ENCODE results near the gene PCDHB16.
"Not testable (repeated sequence)": the region's sequence is repeated elsewhere in the genome, so short reads cannot be mapped to it uniquely, and the experiment has no call there.

Gene PCDHB16

DNA sequence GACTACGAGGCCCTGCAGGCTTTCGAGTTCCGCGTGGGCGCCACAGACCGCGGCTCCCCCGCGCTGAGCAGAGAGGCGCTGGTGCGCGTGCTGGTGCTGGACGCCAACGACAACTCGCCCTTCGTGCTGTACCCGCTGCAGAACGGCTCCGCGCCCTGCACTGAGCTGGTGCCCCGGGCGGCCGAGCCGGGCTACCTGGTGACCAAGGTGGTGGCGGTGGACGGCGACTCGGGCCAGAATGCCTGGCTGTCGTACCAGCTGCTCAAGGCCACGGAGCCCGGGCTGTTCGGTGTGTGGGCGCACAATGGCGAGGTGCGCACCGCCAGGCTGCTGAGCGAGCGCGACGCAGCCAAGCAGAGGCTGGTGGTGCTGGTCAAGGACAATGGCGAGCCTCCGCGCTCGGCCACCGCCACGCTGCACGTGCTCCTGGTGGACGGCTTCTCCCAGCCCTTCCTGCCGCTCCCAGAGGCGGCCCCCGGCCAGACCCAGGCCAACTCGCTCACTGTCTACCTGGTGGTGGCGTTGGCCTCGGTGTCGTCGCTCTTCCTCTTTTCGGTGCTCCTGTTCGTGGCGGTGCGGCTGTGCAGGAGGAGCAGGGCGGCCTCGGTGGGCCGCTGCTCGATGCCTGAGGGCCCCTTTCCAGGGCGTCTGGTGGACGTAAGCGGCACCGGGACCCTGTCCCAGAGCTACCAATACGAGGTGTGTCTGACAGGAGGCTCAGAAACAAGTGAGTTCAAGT lies 2.1 kb downstream of the PCDHB16 start:
- not testable (repeated sequence) for DNase-seq

- DNase-seq, result no peak
Measured at GRCh38 chr5:141186897-141187512, 4.8 kb downstream of the PCDHB16 start, which contains the start of gene PCDHB9. TSS of gene PCDHB9 (plus strand) at chr5:141187161. CDS start at chr5:141187319, 158 bp downstream.

GRCh38 chr5:141188682-141189081 lies 6.5 kb downstream of the PCDHB16 start:
- DNase-seq, result not testable (repeated sequence)

- not testable (repeated sequence) for DNase-seq
Measured at GRCh38 chr5:141189131-141189530, 6.9 kb downstream of the PCDHB16 start.

- peak; percentile 17 for DNase-seq
Measured at GRCh38 chr5:141192110-141192725, 10.0 kb downstream of the PCDHB16 start, which contains the start of gene PCDHB10. TSS of gene PCDHB10 (plus strand) at chr5:141192353. CDS start at chr5:141192553, 200 bp downstream.

- DNase-seq, result not testable (repeated sequence)
Measured at GRCh38 chr5:141194332-141194731, 12.1 kb downstream of the PCDHB16 start.

- DNase-seq, result no peak
Measured at GRCh38 chr5:141196363-141196762, 14.2 kb downstream of the PCDHB16 start.

- DNase-seq, result no peak
Measured at GRCh38 chr5:141199359-141200235, 17.4 kb downstream of the PCDHB16 start, which contains the start of gene PCDHB11. TSS of gene PCDHB11 (plus strand) at chr5:141199627. CDS start at chr5:141199775, 148 bp downstream.

- not testable (repeated sequence) for DNase-seq
Measured at GRCh38 chr5:141201126-141201525, 18.9 kb downstream of the PCDHB16 start.

DNA sequence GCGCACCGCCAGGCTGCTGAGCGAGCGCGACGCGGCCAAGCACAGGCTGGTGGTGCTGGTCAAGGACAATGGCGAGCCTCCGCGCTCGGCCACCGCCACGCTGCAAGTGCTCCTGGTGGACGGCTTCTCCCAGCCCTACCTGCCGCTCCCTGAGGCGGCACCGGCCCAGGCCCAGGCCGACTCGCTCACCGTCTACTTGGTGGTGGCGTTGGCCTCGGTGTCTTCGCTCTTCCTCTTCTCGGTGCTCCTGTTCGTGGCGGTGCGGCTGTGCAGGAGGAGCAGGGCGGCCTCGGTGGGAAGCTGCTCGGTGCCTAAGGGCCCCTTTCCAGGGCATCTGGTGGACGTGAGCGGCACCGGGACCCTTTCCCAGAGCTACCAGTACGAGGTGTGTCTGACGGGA lies 19.5 kb downstream of the PCDHB16 start:
- DNase-seq, result not testable (repeated sequence)

DNA sequence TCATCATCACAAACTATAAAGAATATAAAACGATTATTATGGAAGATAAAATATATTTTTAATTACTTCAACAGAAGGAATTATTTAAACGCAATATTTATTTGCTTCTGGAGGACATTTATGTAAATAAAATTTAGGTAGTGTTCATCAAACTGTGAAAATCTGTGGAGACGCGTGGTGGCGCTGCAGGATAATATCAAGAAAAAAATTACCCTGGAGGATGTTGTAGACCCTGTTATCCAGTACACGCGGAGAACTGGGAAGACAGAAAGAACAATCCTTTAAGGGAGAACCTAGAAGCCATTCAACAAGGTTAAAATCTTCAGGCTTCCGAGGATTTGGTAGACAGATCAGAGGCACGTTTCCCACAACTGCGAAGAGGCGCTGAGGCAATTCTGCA lies 26.3 kb downstream of the PCDHB16 start, which contains the start of gene PCDHB12:
Gene PCDHB12 (plus strand): TSS at position 242 of the 400 bp plus-strand sequence. CDS start 189 bp downstream, outside the sequence.
- no peak for DNase-seq

- DNase-seq, result not testable (repeated sequence)
Measured at GRCh38 chr5:141210281-141210680, 28.1 kb downstream of the PCDHB16 start.

DNA sequence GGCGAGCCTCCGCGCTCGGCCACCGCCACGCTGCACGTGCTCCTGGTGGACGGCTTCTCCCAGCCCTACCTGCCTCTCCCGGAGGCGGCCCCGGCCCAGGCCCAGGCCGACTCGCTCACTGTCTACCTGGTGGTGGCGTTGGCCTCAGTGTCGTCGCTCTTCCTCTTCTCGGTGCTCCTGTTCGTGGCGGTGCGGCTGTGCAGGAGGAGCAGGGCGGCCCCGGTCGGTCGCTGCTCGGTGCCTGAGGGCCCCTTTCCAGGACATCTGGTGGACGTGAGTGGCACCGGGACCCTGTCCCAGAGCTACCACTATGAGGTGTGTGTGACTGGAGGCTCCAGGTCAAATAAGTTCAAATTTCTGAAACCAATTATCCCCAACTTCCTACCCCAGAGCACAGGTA lies 28.7 kb downstream of the PCDHB16 start:
- DNase-seq, result not testable (repeated sequence)

- peak; percentile 10 for DNase-seq
Measured at GRCh38 chr5:141213656-141214339, 31.6 kb downstream of the PCDHB16 start, which contains the start of gene PCDHB13. TSS of gene PCDHB13 (plus strand) at chr5:141213919. CDS start at chr5:141214124, 205 bp downstream.

DNA sequence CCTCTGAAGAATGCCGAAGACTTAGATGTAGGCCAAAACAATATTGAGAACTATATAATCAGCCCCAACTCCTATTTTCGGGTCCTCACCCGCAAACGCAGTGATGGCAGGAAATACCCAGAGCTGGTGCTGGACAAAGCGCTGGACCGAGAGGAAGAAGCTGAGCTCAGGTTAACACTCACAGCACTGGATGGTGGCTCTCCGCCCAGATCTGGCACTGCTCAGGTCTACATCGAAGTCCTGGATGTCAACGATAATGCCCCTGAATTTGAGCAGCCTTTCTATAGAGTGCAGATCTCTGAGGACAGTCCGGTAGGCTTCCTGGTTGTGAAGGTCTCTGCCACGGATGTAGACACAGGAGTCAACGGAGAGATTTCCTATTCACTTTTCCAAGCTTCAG lies 32.4 kb downstream of the PCDHB16 start:
- not testable (repeated sequence) for DNase-seq

DNA sequence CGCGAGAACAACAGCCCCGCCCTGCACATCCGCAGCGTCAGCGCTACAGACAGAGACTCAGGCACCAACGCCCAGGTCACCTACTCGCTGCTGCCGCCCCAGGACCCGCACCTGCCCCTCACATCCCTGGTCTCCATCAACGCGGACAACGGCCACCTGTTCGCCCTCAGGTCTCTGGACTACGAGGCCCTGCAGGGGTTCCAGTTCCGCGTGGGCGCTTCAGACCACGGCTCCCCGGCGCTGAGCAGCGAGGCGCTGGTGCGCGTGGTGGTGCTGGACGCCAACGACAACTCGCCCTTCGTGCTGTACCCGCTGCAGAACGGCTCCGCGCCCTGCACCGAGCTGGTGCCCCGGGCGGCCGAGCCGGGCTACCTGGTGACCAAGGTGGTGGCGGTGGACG lies 33.3 kb downstream of the PCDHB16 start:
- not testable (repeated sequence) for DNase-seq

DNA sequence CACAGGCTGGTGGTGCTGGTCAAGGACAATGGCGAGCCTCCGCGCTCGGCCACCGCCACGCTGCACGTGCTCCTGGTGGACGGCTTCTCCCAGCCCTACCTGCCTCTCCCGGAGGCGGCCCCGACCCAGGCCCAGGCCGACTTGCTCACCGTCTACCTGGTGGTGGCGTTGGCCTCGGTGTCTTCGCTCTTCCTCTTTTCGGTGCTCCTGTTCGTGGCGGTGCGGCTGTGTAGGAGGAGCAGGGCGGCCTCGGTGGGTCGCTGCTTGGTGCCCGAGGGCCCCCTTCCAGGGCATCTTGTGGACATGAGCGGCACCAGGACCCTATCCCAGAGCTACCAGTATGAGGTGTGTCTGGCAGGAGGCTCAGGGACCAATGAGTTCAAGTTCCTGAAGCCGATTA lies 33.8 kb downstream of the PCDHB16 start:
- not testable (repeated sequence) for DNase-seq

GRCh38 chr5:141223112-141223783 lies 41.1 kb downstream of the PCDHB16 start, which contains the start of gene PCDHB14:
TSS of gene PCDHB14 (plus strand) at chr5:141223343. CDS start at chr5:141223506, 163 bp downstream.
- no peak for DNase-seq

GRCh38 chr5:141224844-141225243 lies 42.7 kb downstream of the PCDHB16 start:
- DNase-seq, result not testable (repeated sequence)

DNA sequence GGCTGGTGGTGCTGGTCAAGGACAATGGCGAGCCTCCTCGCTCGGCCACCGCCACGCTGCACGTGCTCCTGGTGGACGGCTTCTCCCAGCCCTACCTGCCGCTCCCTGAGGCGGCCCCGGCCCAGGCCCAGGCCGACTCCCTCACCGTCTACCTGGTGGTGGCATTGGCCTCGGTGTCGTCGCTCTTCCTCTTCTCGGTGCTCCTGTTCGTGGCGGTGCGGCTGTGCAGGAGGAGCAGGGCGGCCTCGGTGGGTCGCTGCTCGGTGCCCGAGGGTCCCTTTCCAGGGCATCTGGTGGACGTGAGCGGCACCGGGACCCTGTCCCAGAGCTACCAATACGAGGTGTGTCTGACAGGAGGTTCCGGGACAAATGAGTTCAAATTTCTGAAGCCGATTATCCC lies 43.2 kb downstream of the PCDHB16 start:
- not testable (repeated sequence) for DNase-seq
